GM12878 (cell line): ENCODE measurements around the gene ELN. TPM values are rescaled to one million over a fixed set of nuclear protein-coding genes. Genes with fewer than 3 reads are reported as not detected.

Experiments used
- BHLHE40 ChIP-seq, 2 experiments: fragments of 450-650 bp in 1 of 2; IDR thresholded peaks; 2 replicates each; pipeline ENCODE4 v1.6.1; 2011 to 2017; ENCODE audit warnings: low read depth in 2 of 2, borderline replicate concordance in 1 of 2, improper control_type of control experiment in 1 of 2, low read length in 1 of 2, mild to moderate bottlenecking in 1 of 2
- CBFB ChIP-seq: IDR thresholded peaks from 2 replicates; pipeline ENCODE4 v1.6.1; 2016; ENCODE audit warnings: antibody characterized with exemption, low read depth
- CREM ChIP-seq: IDR thresholded peaks from 2 replicates; pipeline ENCODE4 v1.6.1; 2014; ENCODE audit warnings: antibody characterized with exemption, low read depth
- HDAC2 ChIP-seq: fragments of 200-600 bp; sonication (generic); IDR thresholded peaks from 2 replicates; pipeline ENCODE4 v1.6.1; 2017
- MYC ChIP-seq: IDR thresholded peaks from 2 replicates; pipeline ENCODE4 v1.6.1; 2011; ENCODE audit warnings: mild to moderate bottlenecking, low read length, moderate library complexity, inconsistent platforms; ENCODE audit not compliant: insufficient read depth, insufficient replicate concordance, insufficient read length, severe bottlenecking
- ZBED1 ChIP-seq: IDR thresholded peaks from 2 replicates; pipeline ENCODE4 v1.6.1; 2016; ENCODE audit warnings: borderline replicate concordance
- polyA plus RNA-seq, 11 experiments: library from polyadenylated mRNA; depleted of rRNA in 4 of 11; unstranded in 6 of 11; stranded (reverse) in 5 of 11; fragments of >200 nt; fragmentation: Nextera tagmentation in 4 of 11; fragmentation: Illumina TruSeq in 1 of 11; extraction: Ambion mirVana in 4 of 11; extraction: Trizol in 1 of 11; gene quantifications; 1 replicate in 1 of 11; 2 replicates in 10 of 11; pipeline versions ENCODE4 v1.2.1 to v1.2.3, GENCODE V29; 2011 to 2016; ENCODE audit warnings: inconsistent platforms in 2 of 11, missing spikeins in 2 of 11, low read depth in 1 of 11
- total RNA-seq, 4 experiments: library from RNA; depleted of rRNA in 3 of 4; stranded (reverse); fragments of >200 nt in 3 of 4; fragmentation: Illumina TruSeq in 1 of 4; extraction: Trizol in 1 of 4; gene quantifications; 2 replicates each; pipeline versions ENCODE4 v1.2.1 to v1.2.3, GENCODE V29; 2013 to 2021
- TF ChIP-seq, protein P1 (sequence below): fragments of 450-650 bp; IDR thresholded peaks from 2 replicates; pipeline ENCODE4 v1.6.1; 2017; ENCODE audit warnings: mild to moderate bottlenecking, moderate library complexity
- TF ChIP-seq, protein P2 (sequence below): fragments of 450-650 bp; IDR thresholded peaks from 2 replicates; pipeline ENCODE4 v1.6.1; 2018; ENCODE audit warnings: mild to moderate bottlenecking, low read depth, moderate library complexity; ENCODE audit not compliant: partially characterized antibody
- TF ChIP-seq, protein P3 (sequence below): fragments of 450-650 bp; IDR thresholded peaks from 2 replicates; pipeline ENCODE4 v1.6.1; 2014; ENCODE audit warnings: mild to moderate bottlenecking

The ELN gene
- total and polyA plus RNA-seq, 10 of the 15 experiments (the other 5 are each of a cell fraction or from before 2014, with no cell fraction given) = 0.08 to 0.27 (median 0.23) TPM; not detected in 7

DNA sequence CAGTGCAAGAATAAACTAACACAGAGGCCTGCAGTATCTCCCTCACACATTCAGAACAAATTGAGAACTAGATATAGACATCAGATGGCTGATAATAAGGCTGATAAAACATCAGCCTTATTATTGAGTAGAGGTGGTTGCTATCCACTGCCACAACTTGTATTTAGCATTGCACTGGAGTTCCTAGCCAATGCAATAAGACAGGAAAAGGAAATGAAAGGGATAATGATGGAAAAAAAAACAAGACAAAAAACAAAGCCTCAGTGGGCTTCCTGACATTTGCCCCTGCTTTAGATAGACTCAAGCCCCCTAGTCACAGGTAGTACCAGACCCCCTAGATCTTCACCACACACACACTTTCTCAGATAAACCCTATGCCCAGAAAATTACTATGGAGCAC is 33.2 kb upstream of the ELN start (continued):
- TF ChIP-seq, protein P1, sequence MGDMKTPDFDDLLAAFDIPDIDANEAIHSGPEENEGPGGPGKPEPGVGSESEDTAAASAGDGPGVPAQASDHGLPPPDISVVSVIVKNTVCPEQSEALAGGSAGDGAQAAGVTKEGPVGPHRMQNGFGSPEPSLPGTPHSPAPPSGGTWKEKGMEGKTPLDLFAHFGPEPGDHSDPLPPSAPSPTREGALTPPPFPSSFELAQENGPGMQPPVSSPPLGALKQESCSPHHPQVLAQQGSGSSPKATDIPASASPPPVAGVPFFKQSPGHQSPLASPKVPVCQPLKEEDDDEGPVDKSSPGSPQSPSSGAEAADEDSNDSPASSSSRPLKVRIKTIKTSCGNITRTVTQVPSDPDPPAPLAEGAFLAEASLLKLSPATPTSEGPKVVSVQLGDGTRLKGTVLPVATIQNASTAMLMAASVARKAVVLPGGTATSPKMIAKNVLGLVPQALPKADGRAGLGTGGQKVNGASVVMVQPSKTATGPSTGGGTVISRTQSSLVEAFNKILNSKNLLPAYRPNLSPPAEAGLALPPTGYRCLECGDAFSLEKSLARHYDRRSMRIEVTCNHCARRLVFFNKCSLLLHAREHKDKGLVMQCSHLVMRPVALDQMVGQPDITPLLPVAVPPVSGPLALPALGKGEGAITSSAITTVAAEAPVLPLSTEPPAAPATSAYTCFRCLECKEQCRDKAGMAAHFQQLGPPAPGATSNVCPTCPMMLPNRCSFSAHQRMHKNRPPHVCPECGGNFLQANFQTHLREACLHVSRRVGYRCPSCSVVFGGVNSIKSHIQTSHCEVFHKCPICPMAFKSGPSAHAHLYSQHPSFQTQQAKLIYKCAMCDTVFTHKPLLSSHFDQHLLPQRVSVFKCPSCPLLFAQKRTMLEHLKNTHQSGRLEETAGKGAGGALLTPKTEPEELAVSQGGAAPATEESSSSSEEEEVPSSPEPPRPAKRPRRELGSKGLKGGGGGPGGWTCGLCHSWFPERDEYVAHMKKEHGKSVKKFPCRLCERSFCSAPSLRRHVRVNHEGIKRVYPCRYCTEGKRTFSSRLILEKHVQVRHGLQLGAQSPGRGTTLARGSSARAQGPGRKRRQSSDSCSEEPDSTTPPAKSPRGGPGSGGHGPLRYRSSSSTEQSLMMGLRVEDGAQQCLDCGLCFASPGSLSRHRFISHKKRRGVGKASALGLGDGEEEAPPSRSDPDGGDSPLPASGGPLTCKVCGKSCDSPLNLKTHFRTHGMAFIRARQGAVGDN = no peak
- TF ChIP-seq CREM (no peak), BHLHE40 (IDR thresholded peaks at IDR 0.05; ENCODE audit: borderline replicate concordance in 1 of 2, low read depth in 2 of 2, low read length in 1 of 2) (no peak), HDAC2 (no peak), MYC (no peak), CBFB (no peak), ZBED1 (no peak)
- TF ChIP-seq, protein P2, sequence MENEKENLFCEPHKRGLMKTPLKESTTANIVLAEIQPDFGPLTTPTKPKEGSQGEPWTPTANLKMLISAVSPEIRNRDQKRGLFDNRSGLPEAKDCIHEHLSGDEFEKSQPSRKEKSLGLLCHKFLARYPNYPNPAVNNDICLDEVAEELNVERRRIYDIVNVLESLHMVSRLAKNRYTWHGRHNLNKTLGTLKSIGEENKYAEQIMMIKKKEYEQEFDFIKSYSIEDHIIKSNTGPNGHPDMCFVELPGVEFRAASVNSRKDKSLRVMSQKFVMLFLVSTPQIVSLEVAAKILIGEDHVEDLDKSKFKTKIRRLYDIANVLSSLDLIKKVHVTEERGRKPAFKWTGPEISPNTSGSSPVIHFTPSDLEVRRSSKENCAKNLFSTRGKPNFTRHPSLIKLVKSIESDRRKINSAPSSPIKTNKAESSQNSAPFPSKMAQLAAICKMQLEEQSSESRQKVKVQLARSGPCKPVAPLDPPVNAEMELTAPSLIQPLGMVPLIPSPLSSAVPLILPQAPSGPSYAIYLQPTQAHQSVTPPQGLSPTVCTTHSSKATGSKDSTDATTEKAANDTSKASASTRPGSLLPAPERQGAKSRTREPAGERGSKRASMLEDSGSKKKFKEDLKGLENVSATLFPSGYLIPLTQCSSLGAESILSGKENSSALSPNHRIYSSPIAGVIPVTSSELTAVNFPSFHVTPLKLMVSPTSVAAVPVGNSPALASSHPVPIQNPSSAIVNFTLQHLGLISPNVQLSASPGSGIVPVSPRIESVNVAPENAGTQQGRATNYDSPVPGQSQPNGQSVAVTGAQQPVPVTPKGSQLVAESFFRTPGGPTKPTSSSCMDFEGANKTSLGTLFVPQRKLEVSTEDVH = no peak
- TF ChIP-seq, protein P3, sequence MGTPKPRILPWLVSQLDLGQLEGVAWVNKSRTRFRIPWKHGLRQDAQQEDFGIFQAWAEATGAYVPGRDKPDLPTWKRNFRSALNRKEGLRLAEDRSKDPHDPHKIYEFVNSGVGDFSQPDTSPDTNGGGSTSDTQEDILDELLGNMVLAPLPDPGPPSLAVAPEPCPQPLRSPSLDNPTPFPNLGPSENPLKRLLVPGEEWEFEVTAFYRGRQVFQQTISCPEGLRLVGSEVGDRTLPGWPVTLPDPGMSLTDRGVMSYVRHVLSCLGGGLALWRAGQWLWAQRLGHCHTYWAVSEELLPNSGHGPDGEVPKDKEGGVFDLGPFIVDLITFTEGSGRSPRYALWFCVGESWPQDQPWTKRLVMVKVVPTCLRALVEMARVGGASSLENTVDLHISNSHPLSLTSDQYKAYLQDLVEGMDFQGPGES = no peak
